Loucy (cell line): Measurements from ENCODE around the gene MYO18A.

ENCODE experiments used
- CTCF ChIP-seq: fragments of 200-600 bp; sonication (generic); conservative IDR thresholded peaks from 2 replicates; pipeline ENCODE4 v1.5.1; 2014; ENCODE audit warnings: mild to moderate bottlenecking, antibody characterized with exemption, low read length
- EZH2phosphoT487 ChIP-seq: fragments of 200-600 bp; IDR thresholded peaks from 2 replicates; pipeline ENCODE4 v1.6.1; 2018; ENCODE audit warnings: antibody characterized with exemption, mild to moderate bottlenecking, moderate library complexity, borderline replicate concordance

- no peak for TF ChIP-seq CTCF
- no peak for TF ChIP-seq EZH2phosphoT487
Observed at GRCh38 chr17:29129731-29130130, 50.5 kb downstream of the MYO18A start.
